ENCODE results near the gene SLC48A1. TPM values are rescaled to one million over a fixed set of nuclear protein-coding genes. Genes with fewer than 3 reads are reported as not detected.

Gene SLC48A1
- total and polyA plus RNA-seq, 2 donors (not counting 3 experiments of a cell fraction or from before 2014, with no cell fraction given): 17.3 to 20.3 TPM

DNA sequence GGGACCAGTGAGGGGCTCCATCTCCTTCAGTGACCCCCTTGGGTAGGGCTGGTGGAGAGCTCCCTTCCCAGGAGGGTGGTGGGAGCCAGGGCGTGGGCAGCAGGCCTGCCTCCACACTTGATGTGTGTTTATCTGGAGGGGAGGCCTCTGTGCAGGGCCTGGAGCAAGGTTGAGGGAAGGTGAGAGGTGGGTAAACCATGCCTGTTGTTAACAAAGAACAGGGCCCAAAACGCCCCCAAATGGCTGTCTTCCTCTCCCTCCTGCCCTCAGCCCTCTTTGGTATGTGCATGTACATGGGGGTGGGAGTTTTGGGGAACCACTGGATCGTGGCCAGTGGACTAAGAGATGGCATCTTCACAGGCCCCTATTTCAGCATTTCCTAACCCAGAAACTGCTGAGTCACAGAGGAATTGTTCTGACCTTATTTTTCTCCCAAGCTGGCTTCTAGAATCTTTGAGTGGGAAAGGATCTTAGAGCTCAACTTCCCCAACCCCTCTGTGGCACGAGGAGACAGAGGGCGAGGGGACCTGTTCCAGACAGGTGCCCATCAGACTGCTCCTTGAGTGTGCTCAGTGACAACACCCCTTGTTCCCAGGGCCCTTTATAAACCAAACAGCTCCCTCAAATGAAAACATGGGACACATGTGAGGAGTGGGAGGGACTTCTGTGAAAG lies 3.6 kb downstream of the SLC48A1 start:
- FAIRE-seq (peak; percentile 80), DNase-seq (ENCODE audit: low read depth, low spot score) (no peak)
- Histone ChIP-seq H3K4me2 (ENCODE audit: insufficient read depth, low read length) (no peak overlapping the region), H3K9me3 (replicated peaks; ENCODE audit: control insufficient read depth, insufficient read depth, low read length) (no peaks in the 10 kb centered on the region), H3K36me3 (ENCODE audit: control insufficient read depth in 2 of 2, extremely low read depth in 1 of 2, insufficient read depth in 2 of 2, low read length in 2 of 2) (peaks cover 0 to under 1% of the 10 kb centered on the region in 2 experiments), H4K20me1 (replicated peaks; ENCODE audit: control insufficient read depth, extremely low read depth, insufficient read depth, low read length) (no peaks in the 10 kb centered on the region), H3K79me2 (ENCODE audit: control insufficient read depth, insufficient read depth, low read length) (no peaks in the 10 kb centered on the region), H3K4me1 (ENCODE audit: control insufficient read depth, extremely low read depth, insufficient read depth, low read length) (peaks cover 31% of the 10 kb centered on the region), H2AFZ (ENCODE audit: low read depth, low read length) (no peak overlapping the region), H3K4me3 (replicated peaks in 1 of 3; ENCODE audit: insufficient read depth in 1 of 3, low read depth in 1 of 3, low read length in 3 of 3) (no peak overlapping the region), H3K9ac (replicated peaks; ENCODE audit: extremely low read depth, insufficient read depth, low read length) (no peak overlapping the region), H3K9me1 (replicated peaks; ENCODE audit: control insufficient read depth, extremely low read depth, insufficient read depth, low read length) (no peaks in the 10 kb centered on the region), H3K27me3 (ENCODE audit: control insufficient read depth in 2 of 2, insufficient read depth in 2 of 2, low read length in 2 of 2) (no peaks in the 10 kb centered on the region), H3K27ac (ENCODE audit: insufficient read depth, low read depth, low read length) (peak overlapping the region; percentile 33)
- TF ChIP-seq, protein P1, sequence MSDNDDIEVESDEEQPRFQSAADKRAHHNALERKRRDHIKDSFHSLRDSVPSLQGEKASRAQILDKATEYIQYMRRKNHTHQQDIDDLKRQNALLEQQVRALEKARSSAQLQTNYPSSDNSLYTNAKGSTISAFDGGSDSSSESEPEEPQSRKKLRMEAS (IDR thresholded peaks at IDR 0.05; ENCODE audit: insufficient read depth, insufficient read length): no peak
- TF ChIP-seq FOS (IDR thresholded peaks at IDR 0.05; ENCODE audit: borderline replicate concordance, insufficient read depth, low read length) (no peak), POLR2AphosphoS5 (IDR thresholded peaks at IDR 0.05; ENCODE audit: insufficient read depth, low read depth, low read length) (no peak), EZH2 (IDR thresholded peaks at IDR 0.05; ENCODE audit: borderline replicate concordance, low read depth, low read length, severe bottlenecking) (no peak), POLR2A (IDR thresholded peaks at IDR 0.05; ENCODE audit: low read depth, low read length) (no peak), JUN (IDR thresholded peaks at IDR 0.05; ENCODE audit: borderline replicate concordance, insufficient read depth, insufficient read length, low read depth) (no peak), GATA2 (IDR thresholded peaks at IDR 0.05; ENCODE audit: insufficient read depth, insufficient read length, low read depth, low read length) (no peak), MYC (IDR thresholded peaks at IDR 0.05; ENCODE audit: low read depth, low read length) (no peak)
- TF ChIP-seq, protein P2, sequence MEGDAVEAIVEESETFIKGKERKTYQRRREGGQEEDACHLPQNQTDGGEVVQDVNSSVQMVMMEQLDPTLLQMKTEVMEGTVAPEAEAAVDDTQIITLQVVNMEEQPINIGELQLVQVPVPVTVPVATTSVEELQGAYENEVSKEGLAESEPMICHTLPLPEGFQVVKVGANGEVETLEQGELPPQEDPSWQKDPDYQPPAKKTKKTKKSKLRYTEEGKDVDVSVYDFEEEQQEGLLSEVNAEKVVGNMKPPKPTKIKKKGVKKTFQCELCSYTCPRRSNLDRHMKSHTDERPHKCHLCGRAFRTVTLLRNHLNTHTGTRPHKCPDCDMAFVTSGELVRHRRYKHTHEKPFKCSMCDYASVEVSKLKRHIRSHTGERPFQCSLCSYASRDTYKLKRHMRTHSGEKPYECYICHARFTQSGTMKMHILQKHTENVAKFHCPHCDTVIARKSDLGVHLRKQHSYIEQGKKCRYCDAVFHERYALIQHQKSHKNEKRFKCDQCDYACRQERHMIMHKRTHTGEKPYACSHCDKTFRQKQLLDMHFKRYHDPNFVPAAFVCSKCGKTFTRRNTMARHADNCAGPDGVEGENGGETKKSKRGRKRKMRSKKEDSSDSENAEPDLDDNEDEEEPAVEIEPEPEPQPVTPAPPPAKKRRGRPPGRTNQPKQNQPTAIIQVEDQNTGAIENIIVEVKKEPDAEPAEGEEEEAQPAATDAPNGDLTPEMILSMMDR (IDR thresholded peaks at IDR 0.05; ENCODE audit: extremely low read depth in 1 of 2, insufficient read depth in 1 of 2, low read depth in 1 of 2, low read length in 2 of 2): no peak
- no TSS peak for BruUV-seq (replicated peaks)
- POLR2A ChIA-PET: interaction anchor here (0.5 kb wide), 1 partner anchor 20 kb away, joined by 3 read pairs; no protein-coding TSS in a partner anchor
- intact Hi-C loops (cut with micrococcal nuclease): no loop called here
- dilution Hi-C loops (cut with MboI; ENCODE audit: extremely low pct_ligation_motif_present, low sequenced_read_pairs): no loop called here
- CTCF ChIA-PET: interaction anchor here (1.0 to 10.4 kb wide), 10 partner anchors 8 to 63 kb away, joined by 3 to 244 read pairs (median 20); no protein-coding TSS in a partner anchor

Data from endothelial cell of umbilical vein (primary cell).